GM18499 (cell line): ENCODE results near the gene MTTP.

ENCODE experiments used
- ATAC-seq: cut with Tn5 transposase; IDR thresholded peaks from one replicate; pipeline ENCODE4 v1.9.1; 2021; ENCODE audit warnings: moderate number of reproducible peaks; ENCODE audit not compliant: insufficient read depth, unreplicated experiment

MTTP gene

GRCh38 chr4:99661907-99662306, 87.3 kb downstream of the MTTP start:
- no peak for ATAC-seq

GRCh38 chr4:99664716-99665115, 90.1 kb downstream of the MTTP start:
- no peak for ATAC-seq

DNA sequence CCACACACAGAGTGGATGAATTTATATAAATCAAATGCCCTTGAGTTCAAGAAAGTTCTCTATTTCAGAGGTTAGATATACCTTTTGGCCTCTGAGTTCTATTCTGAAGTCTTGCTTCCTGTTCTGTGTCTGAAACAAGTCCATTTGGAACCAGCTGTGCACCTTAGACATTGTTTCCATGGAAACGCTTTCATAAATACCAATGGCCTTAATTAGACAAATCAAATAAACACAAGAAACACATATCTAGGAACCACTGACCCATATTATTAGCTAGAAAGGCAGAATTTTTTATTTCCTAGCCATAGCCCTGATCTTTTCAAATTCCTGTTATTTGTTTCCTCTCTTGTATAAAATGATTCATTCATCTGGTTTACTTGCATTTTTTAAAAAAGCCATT, 91.4 kb downstream of the MTTP start:
- ATAC-seq: no peak

DNA sequence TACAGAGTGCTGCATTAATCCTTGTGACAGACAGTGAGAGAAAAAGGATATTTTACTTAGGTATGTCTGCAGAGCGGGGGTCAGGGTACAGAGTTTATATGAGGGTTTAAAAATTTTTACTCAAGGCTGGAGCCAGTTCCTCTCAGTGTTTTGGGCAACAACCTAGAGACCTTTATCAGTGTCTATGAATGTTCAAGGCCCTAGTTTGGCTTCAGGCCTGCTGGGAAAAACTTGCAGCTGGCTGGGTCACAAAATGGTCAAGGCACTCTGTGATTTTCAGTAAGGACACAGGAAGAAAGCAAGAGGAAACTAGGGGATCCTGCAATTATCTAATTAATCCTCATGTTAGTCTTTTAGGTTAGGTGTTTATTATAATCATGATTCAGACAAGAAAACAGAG, 93.8 kb downstream of the MTTP start:
- no peak for ATAC-seq

GRCh38 chr4:99669084-99669483, 94.5 kb downstream of the MTTP start:
- ATAC-seq: no peak

DNA sequence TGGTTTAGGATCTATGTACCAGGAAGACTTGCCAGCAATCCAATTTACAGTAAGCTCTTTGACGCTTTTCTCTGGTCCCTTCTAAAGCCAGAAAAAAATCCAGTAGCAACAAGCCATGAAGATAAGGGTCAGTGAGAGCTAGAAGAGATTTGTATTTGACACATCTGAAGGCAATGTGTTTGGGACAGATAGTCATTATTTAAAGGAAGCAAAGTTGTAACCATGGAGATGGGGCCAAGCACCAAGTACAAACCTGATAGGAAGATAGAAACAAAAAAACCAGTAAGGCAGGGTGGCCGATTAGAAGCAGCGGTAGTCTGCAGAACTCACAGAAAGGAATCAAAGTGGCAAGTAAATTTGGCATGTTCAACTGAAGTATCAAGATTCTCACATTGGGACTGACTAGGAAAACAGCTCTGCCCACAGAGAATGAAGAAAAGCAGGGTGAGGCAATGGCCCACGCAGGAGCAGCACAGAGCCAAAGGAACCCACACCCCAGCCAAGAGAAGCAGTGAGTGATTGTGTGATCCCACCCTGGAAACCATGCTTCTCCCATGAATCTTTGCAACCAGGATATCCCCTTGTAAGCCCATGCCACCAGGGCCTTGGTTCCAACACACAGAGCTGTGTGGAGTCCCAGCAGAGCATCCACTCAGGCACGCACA, 95.9 kb downstream of the MTTP start:
- ATAC-seq: no peak
